Right lobe of liver (tissue), 4 donors: Measurements from ENCODE around the gene KCNJ5.

Experiments used
- CTCF ChIP-seq, 4 donors: fragments of 200-600 bp in 3 of 4; fragments of 450-650 bp in 1 of 4; IDR thresholded peaks; one replicate each; pipeline versions ENCODE4 v1.5.1 to v1.8.0; 2016 to 2022; ENCODE audit warnings: antibody characterized with exemption in 4 of 4, mild to moderate bottlenecking in 2 of 4
- POLR2A ChIP-seq: fragments of 450-650 bp; IDR thresholded peaks from one replicate; pipeline ENCODE4 v1.6.1; 2017; ENCODE audit warnings: antibody characterized with exemption, mild to moderate bottlenecking
- donor health status: DM: no; HTN: no; CAD: no.
- donor health status: DM: no; HTN: no; CAD: no.
- donor health status: DM: no; HTN: yes; CAD: no.

- no peak for TF ChIP-seq CTCF (IDR thresholded peaks at IDR 0.05)
- TF ChIP-seq POLR2A, result no peak
Observed at GRCh38 chr11:128936606-128937251, 45.6 kb downstream of the KCNJ5 start.
